Lower leg skin (tissue), 3 donors: ENCODE measurements around the gene ZNF157.

ENCODE experiments used
- CTCF ChIP-seq, 3 donors: fragments of 450-650 bp; IDR thresholded peaks; one replicate each; pipeline ENCODE4 v1.5.1; 2016; ENCODE audit warnings: antibody characterized with exemption in 3 of 3, mild to moderate bottlenecking in 3 of 3, moderate library complexity in 2 of 3
- POLR2A ChIP-seq, 2 donors: fragments of 450-650 bp; IDR thresholded peaks; one replicate each; pipeline ENCODE4 v1.6.1; 2016 to 2017; ENCODE audit warnings: antibody characterized with exemption in 2 of 2, mild to moderate bottlenecking in 1 of 2, moderate library complexity in 1 of 2

- no peak for TF ChIP-seq POLR2A (IDR thresholded peaks at IDR 0.05)
- no peak for TF ChIP-seq CTCF (IDR thresholded peaks at IDR 0.05)
Observed at GRCh38 chrX:47390780-47391179, 20.4 kb downstream of the ZNF157 start.
